IPS-20b (cell line): Measurements from ENCODE around the gene ACOT2.
"Not testable (repeated sequence)": the region's sequence is repeated elsewhere in the genome, so short reads cannot be mapped to it uniquely, and the experiment has no call there.

ENCODE experiments used
- H3K27ac ChIP-seq: one replicate; pipeline ENCODE4 v1.5.1; 2013; ENCODE audit warnings: low read length
- H3K27me3 ChIP-seq: 2 replicates; pipeline ENCODE4 v1.6.1; 2013; ENCODE audit warnings: mild to moderate bottlenecking, low read length, inconsistent platforms; ENCODE audit not compliant: insufficient read depth
- H3K36me3 ChIP-seq: 2 replicates; pipeline ENCODE4 v1.6.1; 2013; ENCODE audit warnings: low read depth, mild to moderate bottlenecking, inconsistent platforms, low read length, moderate library complexity; ENCODE audit not compliant: insufficient read depth
- H3K4me1 ChIP-seq: 2 replicates; pipeline ENCODE4 v1.6.1; 2013; ENCODE audit warnings: mild to moderate bottlenecking, control low read depth, inconsistent platforms, low read length, moderate library complexity; ENCODE audit not compliant: insufficient read depth
- H3K4me3 ChIP-seq: 2 replicates; pipeline ENCODE4 v1.5.1; 2013; ENCODE audit warnings: mild to moderate bottlenecking, low read length, inconsistent platforms
- H3K9ac ChIP-seq: 2 replicates; pipeline ENCODE4 v1.6.1; 2013; ENCODE audit warnings: low read depth, mild to moderate bottlenecking, inconsistent platforms, low read length, moderate library complexity
- H3K9me3 ChIP-seq: 2 replicates; pipeline ENCODE4 v1.6.1; 2013; ENCODE audit warnings: mild to moderate bottlenecking, low read depth, low read length, inconsistent platforms; ENCODE audit not compliant: insufficient read depth

Gene ACOT2

DNA sequence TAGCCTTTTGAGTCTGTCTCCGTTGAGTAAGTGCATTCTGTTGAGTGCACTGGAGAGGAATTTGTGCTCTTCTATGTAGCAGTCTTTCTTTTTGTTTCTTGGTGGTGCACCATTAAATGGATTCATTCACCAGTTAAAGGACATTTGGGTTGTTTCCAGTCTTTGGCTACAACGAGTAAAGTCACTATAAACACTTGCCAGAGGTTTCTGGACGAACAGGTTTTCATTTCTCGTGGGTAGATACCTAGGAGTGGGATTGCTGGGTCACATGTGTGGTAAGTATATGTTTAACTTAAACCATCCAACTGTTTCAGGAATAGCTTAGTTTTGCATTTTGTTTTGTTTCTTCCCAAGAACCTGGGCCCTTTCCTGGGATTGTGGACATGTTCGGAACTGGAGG, 4.0 kb downstream of the ACOT2 start:
- H3K9me3 ChIP-seq, H3K27ac ChIP-seq, H3K36me3 ChIP-seq, H3K9ac ChIP-seq, H3K4me3 ChIP-seq, H3K4me1 ChIP-seq: not testable (repeated sequence)
- peaks cover 13% of the 10 kb centered on the region; the same call in 1 of the 2 replicates for H3K27me3 ChIP-seq

DNA sequence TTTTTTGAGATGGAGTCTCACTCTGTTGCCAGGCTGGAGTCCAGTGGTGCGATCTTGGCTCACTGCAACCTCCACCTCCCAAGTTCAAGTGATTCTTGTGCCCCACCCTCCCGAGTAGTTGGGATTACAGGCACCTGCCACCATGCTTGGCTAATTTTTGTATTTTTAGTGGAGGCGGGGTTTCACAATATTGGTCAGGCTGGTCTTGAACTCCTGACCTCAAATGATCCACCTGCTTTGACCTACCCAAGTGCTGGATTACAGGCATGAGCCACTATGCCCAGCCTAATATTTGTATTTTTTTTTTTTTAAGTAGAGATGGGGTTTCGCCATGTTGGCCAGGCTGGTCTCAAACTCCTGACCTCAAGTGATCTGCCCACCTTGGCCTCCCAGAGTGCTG, 4.7 kb downstream of the ACOT2 start:
- not testable (repeated sequence) for H3K9me3 ChIP-seq, H3K9ac ChIP-seq, H3K27ac ChIP-seq, H3K27me3 ChIP-seq, H3K4me1 ChIP-seq, H3K4me3 ChIP-seq, H3K36me3 ChIP-seq

DNA sequence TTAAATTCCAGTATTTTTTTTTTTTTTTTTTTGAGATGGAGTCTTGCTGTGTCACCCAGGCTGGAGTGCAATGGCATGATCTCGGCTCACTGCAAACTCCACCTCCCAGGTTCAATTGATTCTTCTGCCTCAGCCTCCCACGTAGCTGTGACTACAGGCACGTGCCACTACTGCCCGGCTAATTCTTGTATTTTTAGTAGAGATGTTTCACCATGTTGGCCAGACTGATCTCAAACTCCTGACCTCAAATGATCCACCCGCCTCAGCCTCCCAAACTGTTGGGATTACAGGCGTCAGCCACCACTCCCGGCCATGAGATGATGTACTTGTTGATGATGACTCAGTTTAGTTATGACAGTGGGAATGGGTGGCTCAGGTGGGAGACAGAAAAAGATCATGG, 5.2 kb downstream of the ACOT2 start:
- H3K36me3 ChIP-seq, H3K27ac ChIP-seq, H3K4me3 ChIP-seq, H3K9me3 ChIP-seq, H3K27me3 ChIP-seq, H3K9ac ChIP-seq, H3K4me1 ChIP-seq: not testable (repeated sequence)

DNA sequence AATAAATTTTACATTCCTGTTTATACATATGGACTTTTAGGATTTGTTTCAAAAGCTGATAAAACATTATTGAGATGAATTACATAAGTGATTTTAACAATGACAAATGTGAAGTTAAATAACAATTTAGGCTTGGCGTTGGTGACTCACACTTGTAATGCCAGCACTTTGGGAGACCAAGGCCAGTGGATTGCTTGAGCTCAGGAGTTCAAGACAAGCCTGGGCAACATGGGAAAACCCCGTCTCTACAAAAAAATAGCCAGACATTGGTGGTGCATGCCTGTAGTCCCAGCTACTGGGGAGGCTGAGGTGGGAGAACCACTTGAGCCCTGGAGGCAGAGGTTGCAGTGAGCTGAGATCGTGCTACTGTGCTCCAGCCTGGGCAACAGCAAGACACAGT, 7.4 kb downstream of the ACOT2 start:
- H3K27me3 ChIP-seq = no peaks in the 10 kb centered on the region
- no peaks in the 10 kb centered on the region for H3K36me3 ChIP-seq
- H3K4me1 ChIP-seq = no peaks in the 10 kb centered on the region
- H3K9ac ChIP-seq = no peak overlapping the region
- no peak overlapping the region for H3K4me3 ChIP-seq
- H3K27ac ChIP-seq = no peak overlapping the region
- H3K9me3 ChIP-seq = no peaks in the 10 kb centered on the region

DNA sequence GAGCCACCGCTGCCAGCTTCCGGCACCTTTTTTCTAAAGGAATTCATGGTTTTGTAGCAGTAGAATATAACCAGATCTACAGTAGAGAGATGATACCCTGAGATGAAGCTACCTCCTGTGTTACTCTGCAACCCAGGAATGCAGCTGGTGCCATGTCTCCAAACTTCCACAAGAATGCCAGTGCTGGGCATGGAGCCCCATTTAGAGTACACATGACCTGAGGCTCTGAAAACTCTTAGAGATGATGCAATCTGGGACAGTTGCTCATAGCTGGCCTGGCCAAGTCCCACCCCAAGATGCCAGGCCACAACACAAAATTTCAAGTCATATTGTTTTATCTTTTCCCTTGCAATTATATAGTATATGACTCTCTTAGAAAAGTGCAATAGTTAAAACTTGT, 8.2 kb downstream of the ACOT2 start:
- H3K27me3 ChIP-seq, H3K36me3 ChIP-seq, H3K27ac ChIP-seq, H3K9ac ChIP-seq, H3K4me3 ChIP-seq, H3K4me1 ChIP-seq, H3K9me3 ChIP-seq: not testable (repeated sequence)

DNA sequence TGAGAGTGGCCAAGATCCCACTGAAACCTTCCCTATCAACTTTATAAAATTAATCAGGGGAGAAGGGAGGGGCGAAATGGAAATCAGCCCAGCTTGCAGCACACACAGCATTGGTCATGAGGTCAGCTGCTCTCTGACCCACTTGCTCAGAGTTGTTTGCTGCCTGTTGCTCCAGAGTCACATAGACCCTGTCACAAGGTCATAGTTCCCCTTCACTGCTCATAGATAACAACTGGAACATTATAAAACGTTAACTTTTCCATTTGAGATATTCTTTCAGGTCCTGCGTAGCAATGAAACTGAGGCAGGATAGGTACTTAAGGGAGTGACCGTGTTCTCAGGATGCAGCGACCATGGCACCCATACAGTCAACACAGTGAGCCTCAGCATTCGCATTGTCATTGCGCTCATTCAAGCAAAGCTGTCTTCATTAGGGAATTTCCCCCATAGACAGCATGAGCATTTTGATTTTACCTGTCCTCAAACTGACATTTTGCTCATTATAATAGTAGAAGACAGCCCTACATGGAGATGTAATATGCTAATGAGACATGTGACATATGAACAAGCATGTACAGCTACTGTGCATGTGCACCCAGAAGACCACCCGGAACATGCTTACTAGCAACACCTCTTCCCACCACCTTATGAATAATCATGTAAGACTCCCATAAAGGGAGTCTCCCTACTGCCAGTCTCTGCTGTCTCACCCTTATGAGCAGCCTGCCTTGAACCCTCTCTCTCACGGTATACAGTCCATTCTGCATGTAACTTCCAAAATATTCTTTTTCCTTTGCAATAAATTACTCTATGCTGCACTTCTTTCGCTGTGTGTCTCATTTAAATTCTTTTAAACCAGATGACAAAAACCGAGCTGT, 13.3 kb downstream of the ACOT2 start:
- not testable (repeated sequence) for H3K4me1 ChIP-seq, H3K9ac ChIP-seq, H3K9me3 ChIP-seq, H3K4me3 ChIP-seq, H3K36me3 ChIP-seq, H3K27ac ChIP-seq, H3K27me3 ChIP-seq

DNA sequence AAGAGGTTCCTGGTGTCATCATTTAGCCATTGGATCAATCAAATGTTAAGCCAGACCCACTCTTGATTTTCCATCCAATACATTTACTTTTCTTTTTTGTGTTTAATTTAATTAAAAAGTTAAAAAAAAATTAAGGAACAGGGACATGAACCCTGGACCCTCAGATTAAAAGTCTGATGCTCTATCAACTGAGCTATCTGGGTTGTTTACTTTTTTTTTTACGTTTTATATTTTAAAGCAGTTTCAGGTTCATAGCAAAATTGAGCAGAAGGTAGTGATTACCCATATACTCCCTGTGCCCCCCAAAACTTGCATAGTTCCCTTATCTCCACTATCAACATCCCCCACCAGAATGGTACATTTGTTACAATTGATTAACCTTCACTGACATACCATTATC, 19.7 kb downstream of the ACOT2 start:
- no peaks in the 10 kb centered on the region for H3K9me3 ChIP-seq
- H3K9ac ChIP-seq = no peak overlapping the region
- H3K36me3 ChIP-seq = no peaks in the 10 kb centered on the region
- no peaks in the 10 kb centered on the region for H3K4me1 ChIP-seq
- peaks cover 27% of the 10 kb centered on the region for H3K27me3 ChIP-seq
- no peak overlapping the region for H3K4me3 ChIP-seq
- H3K27ac ChIP-seq = no peak overlapping the region

DNA sequence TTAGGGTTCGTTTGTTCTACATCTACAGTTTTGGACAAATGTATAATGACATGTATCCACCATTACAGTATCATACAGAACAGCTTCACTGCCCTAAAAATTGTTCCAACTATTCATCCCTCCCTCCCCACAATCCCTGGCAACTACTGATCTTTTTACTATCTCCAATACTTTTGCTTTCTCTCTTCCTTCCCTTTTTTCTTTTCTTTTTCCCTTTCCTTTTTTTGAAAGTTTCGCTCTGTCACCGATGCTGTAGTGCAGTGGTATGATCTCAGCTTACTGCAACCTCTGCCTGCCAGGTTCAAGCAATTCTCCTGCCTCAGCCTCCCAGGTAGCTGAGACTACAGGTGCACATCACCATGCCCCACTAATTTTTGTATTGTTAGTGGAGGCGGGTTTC, 20.1 kb downstream of the ACOT2 start:
- Histone ChIP-seq H3K9ac (no peak overlapping the region), H3K27me3 (peaks cover 28% of the 10 kb centered on the region), H3K4me3 (no peak overlapping the region), H3K4me1 (no peaks in the 10 kb centered on the region), H3K36me3 (no peaks in the 10 kb centered on the region), H3K27ac (no peak overlapping the region), H3K9me3 (no peaks in the 10 kb centered on the region)

DNA sequence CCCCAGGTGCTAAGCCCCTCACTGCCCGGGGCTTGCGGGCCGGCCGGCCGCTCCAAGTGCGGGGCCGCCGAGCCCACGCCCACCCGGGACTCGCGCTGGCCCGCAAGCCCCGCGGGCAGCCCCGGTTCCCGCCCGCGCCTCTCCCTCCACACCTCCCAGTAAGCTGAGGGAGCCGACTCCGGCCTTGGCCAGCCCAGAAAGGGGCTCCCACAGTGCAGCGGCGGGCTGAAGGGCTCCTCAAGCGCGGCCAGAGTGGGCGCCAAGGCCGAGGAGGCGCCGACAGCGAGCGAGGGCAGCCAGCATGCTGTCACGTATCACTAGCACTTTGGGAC, 21.6 kb downstream of the ACOT2 start:
- not testable (repeated sequence) for H3K27ac ChIP-seq, H3K9ac ChIP-seq, H3K36me3 ChIP-seq, H3K9me3 ChIP-seq, H3K4me3 ChIP-seq, H3K4me1 ChIP-seq
- H3K27me3 ChIP-seq = peaks cover 28% of the 10 kb centered on the region

DNA sequence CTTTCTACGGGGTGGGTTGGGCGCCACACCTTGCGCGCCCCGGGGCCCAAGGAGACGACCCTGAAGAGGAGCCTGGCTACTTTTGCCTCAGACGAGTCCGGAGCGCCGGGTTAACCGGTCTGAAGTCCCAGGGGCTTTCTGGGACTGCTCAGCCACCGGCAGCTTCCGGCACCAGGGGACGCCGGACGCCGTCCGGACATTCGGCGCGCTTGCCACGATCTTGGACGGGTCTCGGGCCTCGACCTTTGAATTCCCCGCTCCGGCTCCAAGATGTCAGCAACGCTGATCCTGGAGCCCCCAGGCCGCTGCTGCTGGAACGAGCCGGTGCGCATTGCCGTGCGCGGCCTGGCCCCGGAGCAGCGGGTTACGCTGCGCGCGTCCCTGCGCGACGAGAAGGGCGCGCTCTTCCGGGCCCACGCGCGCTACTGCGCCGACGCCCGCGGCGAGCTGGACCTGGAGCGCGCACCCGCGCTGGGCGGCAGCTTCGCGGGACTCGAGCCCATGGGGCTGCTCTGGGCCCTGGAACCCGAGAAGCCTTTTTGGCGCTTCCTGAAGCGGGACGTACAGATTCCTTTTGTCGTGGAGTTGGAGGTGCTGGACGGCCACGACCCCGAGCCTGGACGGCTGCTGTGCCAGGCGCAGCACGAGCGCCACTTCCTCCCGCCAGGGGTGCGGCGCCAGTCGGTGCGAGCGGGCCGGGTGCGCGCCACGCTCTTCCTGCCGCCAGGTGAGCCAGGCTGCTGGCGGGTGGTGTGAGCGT, 22.9 kb downstream of the ACOT2 start, which contains the start of gene ACOT4:
Gene ACOT4 (plus strand): TSS at position 184 of the 760 bp plus-strand sequence. CDS start 87 bp downstream, at position 271.
- Histone ChIP-seq H3K9me3 (no peaks in the 10 kb centered on the region), H3K27ac (no peak within 1 kb of the TSS), H3K9ac (peak within 1 kb of the TSS; percentile 70), H3K36me3 (no peaks in the 10 kb centered on the region), H3K27me3 (peaks cover 28% of the 10 kb centered on the region), H3K4me1 (no peaks in the 10 kb centered on the region), H3K4me3 (peak within 1 kb of the TSS; percentile 78)

DNA sequence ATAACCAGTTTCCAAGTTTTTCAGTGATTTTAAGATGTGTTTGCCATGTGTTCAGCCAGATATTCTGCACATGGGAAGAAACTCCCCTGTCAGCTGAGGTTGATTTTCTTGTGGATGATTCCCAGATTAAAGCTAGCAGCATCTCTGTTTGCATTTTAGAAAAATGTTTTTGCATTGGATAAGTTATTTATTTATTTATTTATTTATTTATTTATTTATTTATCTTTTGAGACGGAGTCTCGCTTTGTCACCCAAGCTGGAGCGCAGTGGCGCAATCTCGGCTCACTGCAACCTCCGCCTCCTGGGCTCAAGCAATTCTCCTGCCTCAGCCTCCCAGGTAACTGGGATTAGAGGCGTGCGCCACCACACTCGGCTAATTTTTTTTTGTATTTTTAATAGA, 25.5 kb downstream of the ACOT2 start:
- peaks cover 28% of the 10 kb centered on the region for H3K27me3 ChIP-seq
- no peaks in the 10 kb centered on the region for H3K9me3 ChIP-seq
- no peaks in the 10 kb centered on the region for H3K36me3 ChIP-seq

DNA sequence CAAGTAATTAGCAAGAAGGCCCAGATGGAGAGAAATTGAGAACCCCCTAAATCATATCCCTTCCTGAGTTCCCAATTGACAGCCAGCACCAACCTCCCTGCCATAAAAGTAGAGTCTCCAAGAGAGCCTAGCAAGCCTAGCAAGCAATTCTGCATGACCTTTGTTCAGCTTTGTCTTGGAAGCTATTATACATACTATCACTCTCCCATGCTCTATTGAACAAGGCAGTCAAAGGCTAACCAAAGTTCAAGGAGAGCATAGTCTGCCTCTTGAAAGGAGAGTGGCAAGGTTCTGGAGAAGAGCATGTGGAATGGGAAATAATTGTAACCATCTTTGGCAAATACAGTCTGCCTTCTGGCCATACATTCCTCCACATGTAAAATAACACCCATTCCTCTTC, 30.5 kb downstream of the ACOT2 start:
- no peak overlapping the region for H3K4me3 ChIP-seq
- H3K9me3 ChIP-seq = no peaks in the 10 kb centered on the region
- H3K27me3 ChIP-seq = no peaks in the 10 kb centered on the region
- H3K9ac ChIP-seq = no peak overlapping the region
- H3K36me3 ChIP-seq = no peaks in the 10 kb centered on the region
- H3K4me1 ChIP-seq = no peaks in the 10 kb centered on the region
- H3K27ac ChIP-seq = no peak overlapping the region

More for the DNA sequence above, 25.5 kb downstream of the ACOT2 start:
- H3K4me3 ChIP-seq = no peak overlapping the region
- no peaks in the 10 kb centered on the region for H3K4me1 ChIP-seq
- no peak overlapping the region for H3K27ac ChIP-seq
- no peak overlapping the region for H3K9ac ChIP-seq
